HG03103 (cell line): ENCODE data around the gene PICK1.
"Not testable (repeated sequence)": the region's sequence is repeated elsewhere in the genome, so short reads cannot be mapped to it uniquely, and the experiment has no call there.

Experiments used
- ATAC-seq: cut with Tn5 transposase; IDR thresholded peaks from one replicate; pipeline ENCODE4 v1.9.1; 2021; ENCODE audit warnings: low read depth; ENCODE audit not compliant: unreplicated experiment

The PICK1 gene

GRCh38 chr22:38110863-38111852, 54.0 kb downstream of the PICK1 start:
- ATAC-seq: no peak

DNA sequence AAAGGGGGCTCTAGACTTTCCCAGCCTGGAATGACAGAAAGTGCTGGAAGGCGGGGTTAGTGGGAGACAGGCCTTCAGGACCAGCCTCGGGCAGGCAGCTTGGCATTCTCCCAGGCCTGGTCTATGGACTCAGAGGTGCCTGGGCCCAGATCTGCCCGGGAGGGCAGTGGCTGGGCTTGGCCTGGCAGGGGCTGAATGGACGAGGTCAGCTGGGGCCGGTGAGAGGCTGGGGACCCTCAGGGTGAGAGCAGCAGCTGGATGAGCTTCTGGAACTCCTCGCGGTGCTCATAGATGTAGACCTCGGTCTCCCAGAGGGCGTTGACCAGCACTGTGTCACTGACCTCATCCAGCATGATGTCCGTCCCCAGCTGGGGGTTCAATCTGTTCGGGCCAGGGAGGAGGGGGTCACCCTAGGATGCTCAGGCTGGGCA, 54.7 kb downstream of the PICK1 start:
- ATAC-seq: no peak

- no peak for ATAC-seq
These were observed 55.2 kb downstream of the PICK1 start for GRCh38 chr22:38112381-38112780.

GRCh38 chr22:38114484-38115398, 57.5 kb downstream of the PICK1 start:
- no peak for ATAC-seq

DNA sequence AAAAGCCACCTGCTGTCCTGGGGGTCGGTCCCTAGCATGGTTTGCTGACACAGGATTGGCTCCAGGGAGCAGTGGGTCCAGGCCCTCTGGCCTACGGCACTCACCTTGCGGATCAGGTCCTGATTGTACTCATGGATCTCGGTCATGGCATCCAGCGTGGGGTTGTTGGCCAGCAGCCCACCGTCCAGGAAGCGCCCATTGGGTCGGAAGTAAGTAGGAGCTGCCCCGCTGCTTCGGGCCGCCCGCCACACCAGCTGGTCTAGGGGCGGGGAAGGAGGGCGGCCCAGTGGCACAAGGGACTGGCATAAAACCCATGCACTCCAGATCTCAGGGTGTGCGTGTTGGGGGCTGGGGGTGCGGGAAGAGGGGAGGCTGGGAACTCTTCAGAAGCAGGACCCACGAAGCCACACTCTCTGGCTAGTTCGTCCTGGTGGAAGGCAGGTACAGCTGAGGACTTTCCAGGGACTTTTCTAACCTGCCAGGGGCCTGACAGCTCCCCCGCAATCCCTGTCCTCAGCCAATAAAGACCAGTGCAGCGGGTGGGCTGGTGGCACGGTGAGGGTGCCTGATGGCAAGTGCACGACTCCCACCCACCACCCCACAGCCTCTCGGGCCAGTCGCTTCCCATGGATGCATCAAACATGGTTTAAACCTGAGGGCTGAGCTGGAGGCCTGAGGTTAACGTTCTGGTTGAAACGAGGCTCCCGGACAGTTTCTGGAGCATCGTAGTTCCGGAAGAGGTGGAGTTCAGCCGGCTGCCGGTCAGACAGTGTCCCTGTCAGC, 58.4 kb downstream of the PICK1 start:
- no peak for ATAC-seq

DNA sequence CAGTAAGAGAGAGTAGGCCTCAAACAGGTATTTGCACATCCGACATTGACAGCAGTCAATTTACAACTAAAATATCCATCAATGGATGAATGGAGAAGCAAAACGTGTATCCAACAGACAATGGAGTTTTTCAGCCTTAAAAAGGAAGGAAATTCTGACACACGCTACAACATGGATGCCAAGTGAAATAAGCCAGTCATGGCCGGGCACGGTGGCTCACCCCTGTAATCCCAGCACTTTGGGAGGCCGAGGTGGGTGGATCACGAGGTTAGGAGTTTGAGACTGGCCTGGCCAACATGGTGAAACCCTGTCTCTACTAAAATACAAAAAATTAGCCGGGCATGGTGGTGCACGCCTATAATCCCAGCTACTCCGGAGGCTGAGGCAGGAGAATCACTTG, 60.4 kb downstream of the PICK1 start:
- not testable (repeated sequence) for ATAC-seq

DNA sequence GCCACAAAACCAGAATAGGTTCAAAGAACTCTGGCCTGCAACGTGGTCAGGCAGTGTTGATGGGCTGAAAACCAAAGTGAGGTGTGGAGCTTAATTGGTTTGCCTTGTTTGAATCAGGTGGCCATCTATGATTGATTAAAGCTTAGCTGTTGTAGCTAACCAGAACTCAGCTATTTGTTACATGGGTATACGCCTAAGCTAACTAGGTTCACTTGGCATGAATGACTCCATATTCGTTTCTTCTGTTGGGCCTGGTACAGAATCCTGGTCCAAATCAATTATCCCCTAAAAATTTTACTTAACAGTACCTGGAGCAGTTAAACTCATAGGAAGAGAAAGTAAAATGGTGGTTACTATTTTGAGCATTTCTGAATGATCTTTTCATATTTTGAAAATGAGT, 61.0 kb downstream of the PICK1 start:
- no peak for ATAC-seq

DNA sequence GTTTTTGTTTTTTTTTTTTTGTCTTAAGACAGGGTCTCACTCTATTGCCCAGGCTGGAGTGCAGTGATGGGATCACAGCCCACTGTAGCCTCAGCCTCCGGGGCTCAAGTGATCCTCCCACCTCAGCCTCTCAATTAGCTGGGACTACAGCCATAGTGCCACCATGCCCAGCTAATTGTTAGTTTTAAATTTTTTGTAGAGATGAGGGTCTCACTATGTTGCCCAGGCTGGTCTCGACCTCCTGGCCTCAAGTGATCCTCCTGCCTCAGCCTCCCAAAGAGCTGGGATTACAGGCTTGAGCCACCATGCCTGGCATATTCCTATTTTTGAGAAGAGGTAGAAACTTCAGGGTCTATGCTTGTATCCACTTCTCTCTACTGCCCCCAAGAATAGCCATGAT, 61.5 kb downstream of the PICK1 start:
- ATAC-seq: not testable (repeated sequence)

- no peak for ATAC-seq
These were observed 63.3 kb downstream of the PICK1 start for GRCh38 chr22:38120359-38121110.

GRCh38 chr22:38122616-38123015, 65.4 kb downstream of the PICK1 start:
- ATAC-seq: no peak

DNA sequence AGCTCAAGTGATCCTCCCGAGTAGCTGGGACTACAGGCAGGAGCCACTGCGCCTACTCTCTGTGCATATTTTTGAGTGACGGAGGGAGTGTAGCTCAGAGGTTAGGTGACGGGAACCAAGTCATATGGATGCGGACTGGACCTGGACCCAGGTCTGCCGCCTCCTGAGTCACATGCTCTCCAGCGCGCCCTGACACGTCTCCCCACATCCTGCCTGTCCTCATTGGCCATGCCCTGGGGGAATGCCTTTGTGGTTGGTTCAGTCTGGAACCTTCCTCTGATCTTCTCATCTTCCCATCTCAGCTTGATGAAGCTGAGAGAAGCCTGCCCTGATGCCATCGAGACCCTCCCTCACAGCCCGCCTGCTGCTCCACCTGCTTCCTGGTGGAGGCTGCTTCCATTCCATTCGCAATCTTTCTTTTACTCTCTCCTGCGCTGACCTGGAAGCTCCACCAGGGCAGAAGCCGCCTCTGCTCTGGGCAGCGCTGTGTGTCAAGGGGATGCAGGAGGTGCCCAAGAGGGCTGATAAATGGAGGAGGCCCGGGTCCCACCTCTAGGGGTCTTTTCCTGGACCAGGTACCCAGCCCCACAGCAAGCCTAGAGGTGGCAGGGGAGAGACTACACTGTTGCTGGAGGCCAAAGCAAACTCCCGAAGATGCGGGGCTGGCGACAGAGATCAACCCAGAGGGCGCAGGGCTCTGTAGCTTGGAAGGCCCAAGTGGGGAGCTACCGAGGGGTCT, 67.2 kb downstream of the PICK1 start:
- no peak for ATAC-seq

GRCh38 chr22:38125038-38125610, 67.9 kb downstream of the PICK1 start:
- ATAC-seq: no peak
